ENCODE results near the gene HIRA. TPM values are rescaled to one million over a fixed set of nuclear protein-coding genes. Genes with fewer than 3 reads are reported as not detected.

HIRA gene
- total and polyA plus RNA-seq, 8 donors = 6.4 to 47.2 (median 12.6) TPM

DNA sequence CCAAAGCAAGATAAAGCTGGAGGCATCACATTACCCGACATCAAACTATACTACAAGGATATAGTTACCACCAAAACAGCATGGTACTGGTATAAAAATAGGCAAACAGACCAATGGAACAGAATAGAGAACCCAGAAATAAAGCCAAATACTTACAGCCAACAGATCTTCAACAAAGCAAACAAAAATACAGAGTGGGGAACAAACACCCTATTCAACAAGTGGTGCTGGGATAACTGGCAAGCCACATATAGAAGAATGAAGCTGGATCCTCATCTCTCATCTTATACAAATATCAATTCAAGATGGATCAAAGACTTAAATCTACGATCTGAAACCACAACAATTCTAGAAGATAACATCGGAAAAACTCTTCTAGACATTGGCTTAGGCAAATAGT is 90.0 kb downstream of the HIRA start:
- Histone ChIP-seq H3K36me3 (peaks cover 38 to 97% (median 90%) of the 10 kb centered on the region in 4 donors), H3K4me1 (no peaks in the 10 kb centered on the region), H3K27me3 (no peaks in the 10 kb centered on the region), H3K4me3 (no peak overlapping the region), H3K27ac (no peak overlapping the region), H3K9me3 (peaks cover 5 to 23% (median 17%) of the 10 kb centered on the region in 4 donors)
- 48 to 89% (median 74%) methylated on average over 3 of the region's 3 CpGs for WGBS, 5 donors
- TF ChIP-seq, protein P1, sequence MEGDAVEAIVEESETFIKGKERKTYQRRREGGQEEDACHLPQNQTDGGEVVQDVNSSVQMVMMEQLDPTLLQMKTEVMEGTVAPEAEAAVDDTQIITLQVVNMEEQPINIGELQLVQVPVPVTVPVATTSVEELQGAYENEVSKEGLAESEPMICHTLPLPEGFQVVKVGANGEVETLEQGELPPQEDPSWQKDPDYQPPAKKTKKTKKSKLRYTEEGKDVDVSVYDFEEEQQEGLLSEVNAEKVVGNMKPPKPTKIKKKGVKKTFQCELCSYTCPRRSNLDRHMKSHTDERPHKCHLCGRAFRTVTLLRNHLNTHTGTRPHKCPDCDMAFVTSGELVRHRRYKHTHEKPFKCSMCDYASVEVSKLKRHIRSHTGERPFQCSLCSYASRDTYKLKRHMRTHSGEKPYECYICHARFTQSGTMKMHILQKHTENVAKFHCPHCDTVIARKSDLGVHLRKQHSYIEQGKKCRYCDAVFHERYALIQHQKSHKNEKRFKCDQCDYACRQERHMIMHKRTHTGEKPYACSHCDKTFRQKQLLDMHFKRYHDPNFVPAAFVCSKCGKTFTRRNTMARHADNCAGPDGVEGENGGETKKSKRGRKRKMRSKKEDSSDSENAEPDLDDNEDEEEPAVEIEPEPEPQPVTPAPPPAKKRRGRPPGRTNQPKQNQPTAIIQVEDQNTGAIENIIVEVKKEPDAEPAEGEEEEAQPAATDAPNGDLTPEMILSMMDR (IDR thresholded peaks at IDR 0.05) = no peak
- no peak for TF ChIP-seq EP300 (IDR thresholded peaks at IDR 0.05)
- no peak for TF ChIP-seq POLR2A (IDR thresholded peaks at IDR 0.05)
- TF ChIP-seq POLR2AphosphoS5 (IDR thresholded peaks at IDR 0.05) = no peak
- DNase-seq = no peak
- intact Hi-C loops (cut with DNase I; ENCODE audit: low total_unique reads) = no loop called here

DNA sequence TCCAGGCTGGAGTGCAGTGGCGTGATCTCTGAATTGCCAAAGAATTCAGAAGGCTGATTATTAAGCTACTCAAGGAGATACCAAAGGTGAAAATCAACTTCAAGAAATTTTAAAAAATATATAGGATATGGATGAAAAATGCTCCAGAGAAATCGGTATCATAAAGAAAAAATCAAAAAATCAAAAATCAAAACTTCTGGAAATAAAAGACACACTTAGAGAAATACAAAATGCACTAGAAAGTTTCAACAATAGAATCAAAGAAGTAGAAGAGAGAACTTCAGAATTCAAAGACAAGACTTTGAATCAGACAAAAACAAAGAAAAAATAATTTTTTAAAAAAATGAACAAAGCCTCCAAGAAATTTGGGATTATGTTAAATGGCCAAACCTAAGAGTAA is 94.4 kb downstream of the HIRA start:
- Histone ChIP-seq H3K36me3 (peaks cover 34 to 100% (median 93%) of the 10 kb centered on the region in 4 donors), H3K27me3 (no peaks in the 10 kb centered on the region), H3K4me3 (no peak overlapping the region), H3K9me3 (peaks cover 5 to 43% (median 30%) of the 10 kb centered on the region in 4 donors), H3K4me1 (no peaks in the 10 kb centered on the region), H3K27ac (no peak overlapping the region)
- TF ChIP-seq, protein P1 (IDR thresholded peaks at IDR 0.05) = no peak
- TF ChIP-seq POLR2A (IDR thresholded peaks at IDR 0.05) (no peak), EP300 (IDR thresholded peaks at IDR 0.05) (no peak), POLR2AphosphoS5 (IDR thresholded peaks at IDR 0.05) (no peak)
- no peak for DNase-seq
- intact Hi-C loops (cut with DNase I; ENCODE audit: low total_unique reads) = no loop called here
- 95 to 98% (median 98%) methylated on average over 2 of the region's 2 CpGs for WGBS, 5 donors

DNA sequence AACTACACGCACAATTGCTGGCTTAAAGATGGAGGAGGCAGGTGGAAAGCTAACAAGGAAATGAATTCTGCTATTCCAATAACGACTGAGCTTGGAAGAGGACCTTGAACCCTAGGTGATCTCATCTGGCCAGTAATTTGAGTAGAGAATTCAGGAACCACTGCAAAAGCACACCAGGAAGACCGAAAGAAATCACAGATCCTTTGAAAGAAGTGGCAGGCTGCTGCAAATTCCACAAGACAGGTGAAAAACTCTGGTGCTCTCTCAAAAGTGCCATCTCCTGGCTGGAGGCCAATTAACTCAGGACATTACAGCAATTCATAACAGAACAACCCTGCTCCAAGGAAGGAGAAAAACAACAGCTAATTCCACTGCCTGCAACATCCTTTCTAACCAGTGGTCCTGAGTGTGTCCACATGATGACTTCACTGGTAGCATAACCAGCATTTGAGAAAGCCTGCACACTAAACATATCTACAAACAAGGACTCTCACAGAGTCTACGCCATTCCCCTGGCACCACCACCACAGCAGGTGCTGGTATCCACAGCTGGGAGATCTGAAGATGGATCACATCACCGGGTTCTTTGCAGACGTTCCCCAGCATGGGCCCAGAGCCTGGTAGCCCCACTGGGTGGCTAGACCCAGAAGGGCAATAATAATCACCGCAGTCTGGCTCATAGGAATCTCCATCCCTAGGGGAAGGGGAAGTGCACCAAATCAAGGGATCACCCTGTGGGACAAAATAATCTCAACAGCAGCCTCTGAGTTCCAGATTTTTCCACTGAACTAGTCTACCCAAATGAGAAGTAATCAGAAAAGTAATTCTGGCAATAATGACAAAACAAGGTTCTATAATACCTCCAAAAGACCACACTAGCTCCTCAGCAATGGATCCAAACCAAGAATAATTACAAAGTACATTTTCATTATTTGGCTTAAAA is 95.1 kb downstream of the HIRA start:
- Histone ChIP-seq H3K9me3 (peaks cover 5 to 43% (median 30%) of the 10 kb centered on the region in 4 donors), H3K27ac (no peak overlapping the region), H3K27me3 (no peaks in the 10 kb centered on the region), H3K4me3 (no peak overlapping the region), H3K36me3 (peaks cover 40 to 100% (median 96%) of the 10 kb centered on the region in 4 donors), H3K4me1 (no peaks in the 10 kb centered on the region)
- 85 to 95% (median 91%) methylated on average over 7 of the region's 7 CpGs for WGBS, 5 donors
- intact Hi-C loops (cut with DNase I; ENCODE audit: low total_unique reads) = no loop called here
- TF ChIP-seq EP300 (IDR thresholded peaks at IDR 0.05) = no peak
- DNase-seq = no peak

DNA sequence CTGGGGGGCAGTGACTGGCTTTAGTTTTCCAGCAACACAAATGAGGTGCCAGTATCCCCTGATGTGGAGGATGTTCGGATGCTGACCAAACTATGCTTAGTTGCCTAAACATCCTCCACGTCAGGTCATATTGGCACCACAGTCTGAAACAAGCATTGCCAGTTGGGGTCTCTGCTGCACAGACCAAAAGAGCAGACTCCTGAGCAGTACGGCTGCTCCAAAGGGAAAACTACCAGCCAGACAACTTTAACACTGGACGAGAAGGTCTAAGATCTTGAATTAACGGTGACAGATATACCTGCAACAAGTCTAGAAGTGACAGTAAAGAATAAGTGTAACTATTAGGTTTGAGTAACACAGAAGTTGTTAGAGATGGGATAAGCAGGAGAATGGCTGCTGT is 99.6 kb downstream of the HIRA start:
- intact Hi-C loops (cut with DNase I; ENCODE audit: low total_unique reads) = no loop called here

More for the DNA sequence above, 99.6 kb downstream of the HIRA start:
- TF ChIP-seq POLR2A (IDR thresholded peaks at IDR 0.05) (no peak), EP300 (IDR thresholded peaks at IDR 0.05) (no peak), POLR2AphosphoS5 (IDR thresholded peaks at IDR 0.05) (no peak)
- TF ChIP-seq, protein P1 (IDR thresholded peaks at IDR 0.05) = no peak
- WGBS, 5 donors = 94 to 97% (median 95%) methylated on average over 4 to 5 of the region's 5 CpGs
- Histone ChIP-seq H3K27me3 (no peaks in the 10 kb centered on the region), H3K4me3 (no peak overlapping the region), H3K9me3 (peaks cover 0 to 35% (median 21%) of the 10 kb centered on the region in 4 donors), H3K4me1 (no peaks in the 10 kb centered on the region), H3K27ac (no peak overlapping the region), H3K36me3 (peaks cover 48 to 91% (median 85%) of the 10 kb centered on the region in 4 donors)
- DNase-seq = no peak

Data from stomach (tissue), 9 donors.